Measurements from ENCODE around the gene SENP6. TPM values are rescaled to one million over a fixed set of nuclear protein-coding genes. Genes with fewer than 3 reads are reported as not detected.
"Not testable (repeated sequence)": the region's sequence is repeated elsewhere in the genome, so short reads cannot be mapped to it uniquely, and the experiment has no call there.

Gene SENP6
- polyA plus RNA-seq, 1 donor = 67.6 TPM

GRCh38 chr6:75673884-75674283 lies 72.2 kb downstream of the SENP6 start:
- DNase-seq = no peak

- no peak for DNase-seq
These were observed 74.7 kb downstream of the SENP6 start for GRCh38 chr6:75676377-75676776.

- not testable (repeated sequence) for DNase-seq
These were observed 80.9 kb downstream of the SENP6 start for GRCh38 chr6:75682548-75682947.

DNA sequence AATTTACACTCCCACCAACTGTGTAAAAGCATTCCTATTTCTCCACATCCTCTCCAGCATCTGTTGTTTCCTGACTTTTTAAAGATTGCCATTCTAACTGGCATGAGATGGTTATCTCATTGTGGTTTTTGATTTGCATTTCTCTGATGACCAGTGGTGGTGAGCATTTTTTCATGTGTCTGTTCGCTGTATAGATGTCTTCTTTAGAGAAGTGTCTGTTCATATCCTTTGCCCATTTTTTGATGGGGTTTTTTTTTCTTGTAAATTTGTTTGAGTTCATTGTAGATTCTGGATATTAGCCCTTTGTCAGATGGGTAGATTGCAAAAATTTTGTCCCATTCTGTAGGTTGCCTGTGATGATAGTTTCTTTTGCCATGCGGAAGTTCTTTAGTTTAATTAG lies 81.3 kb downstream of the SENP6 start:
- DNase-seq = not testable (repeated sequence)

DNA sequence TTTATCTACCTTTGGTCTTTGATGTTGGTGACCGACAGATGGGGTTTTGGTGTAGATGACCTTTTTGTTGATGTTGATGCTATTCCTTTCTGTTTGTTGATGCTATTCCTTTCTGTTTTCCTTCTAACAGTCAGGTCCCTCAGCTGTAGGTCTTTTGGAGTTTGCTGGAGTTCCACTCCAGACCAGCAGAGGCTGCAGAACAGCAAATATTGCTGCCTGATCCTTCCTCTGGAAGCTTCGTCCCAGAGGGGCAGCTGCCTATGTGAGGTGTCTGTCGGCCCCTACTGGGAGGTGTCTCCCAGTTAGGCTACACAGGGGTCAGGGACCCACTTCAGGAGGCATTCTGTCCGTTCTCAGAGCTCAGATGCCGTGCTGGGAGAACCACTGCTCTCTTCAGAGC lies 85.9 kb downstream of the SENP6 start:
- not testable (repeated sequence) for DNase-seq

DNA sequence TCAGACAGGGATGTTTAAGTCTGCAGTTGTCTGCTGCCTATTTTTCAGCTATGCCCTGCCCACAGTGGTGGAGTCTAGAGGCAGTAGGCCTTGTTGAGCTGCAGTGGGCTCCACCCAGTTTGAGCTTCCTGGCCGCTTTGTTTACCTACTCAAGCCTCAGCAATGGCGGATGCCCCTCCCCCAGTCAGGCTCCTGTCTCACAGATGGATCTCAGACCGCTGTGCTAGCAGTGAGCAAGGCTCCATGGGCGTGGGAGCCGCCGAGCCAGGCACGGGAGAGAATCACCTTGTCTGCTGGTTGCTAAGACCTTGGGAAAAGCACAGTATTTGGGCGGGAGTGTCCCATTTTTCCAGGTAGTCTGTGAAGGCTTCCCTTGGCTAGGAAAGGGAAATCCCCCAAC lies 86.3 kb downstream of the SENP6 start:
- DNase-seq = not testable (repeated sequence)

DNA sequence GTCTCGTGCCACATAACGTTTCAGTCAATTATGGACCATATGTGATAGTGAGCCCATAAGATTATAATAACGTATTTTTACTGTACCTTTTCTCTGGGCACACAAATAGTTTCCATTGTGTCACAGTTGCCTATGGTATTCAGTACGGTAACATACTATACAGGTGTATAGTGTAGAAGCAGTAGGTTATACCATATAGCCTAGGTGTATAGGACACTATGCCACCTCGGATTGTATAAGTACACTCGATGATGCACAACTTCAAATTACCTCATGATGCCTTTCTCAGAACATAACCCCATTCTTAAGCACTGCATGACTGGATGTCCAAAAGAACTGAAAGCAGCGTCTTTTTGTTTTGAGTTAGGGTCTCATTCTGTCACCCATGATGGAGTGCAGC lies 87.9 kb downstream of the SENP6 start:
- DNase-seq = no peak

DNA sequence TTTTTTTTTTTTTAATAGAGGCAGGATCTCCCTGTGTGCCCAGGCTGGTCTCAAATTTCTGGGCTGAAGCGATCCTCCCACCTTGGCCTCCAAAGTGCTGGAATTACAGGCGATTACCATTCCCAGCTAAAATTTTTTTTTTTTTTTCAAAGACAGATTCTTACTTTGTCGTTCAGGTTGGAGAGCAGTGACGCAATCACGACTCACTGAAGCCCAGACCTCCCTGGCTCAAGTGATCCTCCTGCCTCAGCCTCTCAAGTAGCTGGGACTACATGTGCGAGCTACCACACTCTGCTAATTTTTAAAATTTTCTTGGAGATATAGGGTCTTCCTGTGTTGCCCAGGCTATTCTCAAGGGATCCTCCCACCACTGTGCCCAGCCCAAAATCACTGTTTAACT lies 89.3 kb downstream of the SENP6 start:
- no peak for DNase-seq

GRCh38 chr6:75693534-75693933 lies 91.9 kb downstream of the SENP6 start:
- DNase-seq = no peak

- DNase-seq = no peak
These were observed 92.7 kb downstream of the SENP6 start for GRCh38 chr6:75694406-75694805.

GRCh38 chr6:75708334-75708733 lies 106.7 kb downstream of the SENP6 start:
- not testable (repeated sequence) for DNase-seq

DNA sequence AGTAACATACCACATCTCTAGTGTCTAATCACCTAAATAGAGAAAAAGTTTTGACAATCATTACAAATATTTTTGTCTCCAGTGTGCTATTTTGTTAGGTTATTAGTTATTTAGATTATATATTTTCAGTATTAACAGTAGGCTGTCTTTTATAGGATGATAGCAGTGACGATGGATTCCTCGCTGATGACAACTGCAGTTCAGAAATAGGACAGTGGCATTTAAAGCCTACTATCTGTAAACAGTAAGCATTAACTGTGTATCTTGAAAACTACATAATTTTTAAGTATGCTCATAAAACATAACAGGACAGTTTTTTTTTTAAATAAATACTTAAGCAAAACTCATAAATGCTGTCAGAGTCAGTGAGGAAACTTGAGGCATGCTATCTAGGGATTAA lies 109.5 kb downstream of the SENP6 start:
- no peak for DNase-seq

DNA sequence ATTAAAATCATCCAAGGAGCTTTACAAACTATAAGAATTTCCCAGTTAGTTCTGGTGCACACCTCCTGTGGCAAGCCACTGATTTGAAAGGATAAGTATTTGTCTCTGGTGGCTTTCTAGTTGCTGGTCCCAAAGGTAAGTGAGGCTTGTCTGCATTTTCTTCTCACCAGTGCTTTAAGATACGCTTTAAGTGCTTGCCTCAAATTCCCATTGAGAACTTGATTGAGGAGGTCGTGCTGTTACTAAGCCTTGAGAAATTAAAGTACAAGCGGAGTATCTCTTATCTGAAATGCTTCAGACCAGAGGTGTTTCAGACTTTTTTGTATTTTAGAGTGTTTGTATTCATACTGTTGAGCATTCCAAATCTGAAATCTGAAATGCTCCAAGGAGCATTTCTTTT lies 117.5 kb downstream of the SENP6 start:
- no peak for DNase-seq

GRCh38 chr6:75723382-75723781 lies 121.7 kb downstream of the SENP6 start:
- no peak for DNase-seq

DNA sequence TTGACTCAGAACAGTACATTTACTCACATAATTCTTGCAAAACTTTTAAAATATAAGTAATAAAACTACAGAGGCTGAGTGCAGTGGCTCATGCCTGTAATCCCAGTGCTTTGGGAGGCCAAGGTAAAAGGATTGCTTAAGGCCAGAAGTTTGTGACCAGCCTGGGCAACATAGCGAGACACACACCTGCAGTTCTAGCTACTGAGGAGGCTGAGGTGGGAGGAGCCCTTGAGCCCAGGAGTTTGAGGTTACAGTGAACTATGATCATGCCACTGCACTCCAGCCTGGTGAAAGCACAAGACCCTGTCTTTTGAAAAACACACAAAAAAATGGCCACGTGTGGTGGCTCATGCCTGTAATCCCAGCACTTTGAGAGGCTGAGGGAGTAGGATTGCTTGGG lies 125.5 kb downstream of the SENP6 start:
- DNase-seq = no peak

GRCh38 chr6:75731029-75731428 lies 129.3 kb downstream of the SENP6 start:
- DNase-seq = not testable (repeated sequence)

DNA sequence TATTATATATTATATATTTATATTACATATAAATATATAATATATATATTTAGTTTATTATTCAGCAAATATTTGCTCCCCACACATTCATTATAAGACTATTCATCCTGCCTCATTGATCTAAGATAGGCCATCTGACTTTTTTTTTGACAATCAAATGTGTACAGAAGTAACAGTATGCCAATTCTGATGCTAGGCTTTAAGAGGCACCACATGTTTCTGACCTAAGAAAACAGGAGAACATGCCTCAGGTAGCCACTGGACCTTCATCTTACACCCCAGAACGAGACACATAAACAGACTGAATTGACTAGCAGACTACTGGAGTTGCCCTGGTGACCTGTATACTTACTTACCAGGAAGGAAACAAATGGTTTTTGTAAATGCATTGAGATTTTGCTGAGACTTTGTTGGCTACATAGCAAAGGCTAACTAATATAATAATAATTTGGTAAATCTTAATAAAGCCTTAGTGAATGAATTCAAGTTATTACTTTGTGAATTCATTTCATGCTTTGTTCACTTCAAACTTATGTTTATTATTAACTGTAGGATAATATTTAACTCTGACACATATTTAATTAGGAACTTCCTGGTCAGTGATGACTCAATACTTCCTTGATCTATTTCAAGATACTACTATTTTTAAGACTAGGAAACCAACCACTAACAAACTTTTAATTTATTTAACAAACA lies 134.0 kb downstream of the SENP6 start:
- DNase-seq = no peak

DNA sequence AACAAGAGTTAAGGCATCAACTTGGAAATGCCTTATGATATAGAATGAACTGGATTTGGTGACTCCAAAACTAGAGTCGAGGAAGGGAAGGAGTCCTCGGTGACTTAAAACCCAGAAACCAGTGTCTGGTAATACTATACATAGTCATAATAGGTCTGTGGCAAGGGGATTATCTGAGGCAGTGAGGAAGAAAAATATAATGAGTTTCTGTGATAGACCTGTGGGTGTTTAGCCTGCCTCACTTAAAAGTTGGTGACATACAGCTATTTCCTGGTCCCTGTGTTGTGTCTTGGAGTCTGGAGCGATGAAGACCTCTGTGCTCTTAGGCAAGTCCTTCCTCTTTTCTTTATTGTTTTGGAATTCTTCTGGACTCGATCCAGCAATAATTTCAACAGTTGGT lies 142.3 kb downstream of the SENP6 start:
- no peak for DNase-seq

GRCh38 chr6:75745404-75745803 lies 143.7 kb downstream of the SENP6 start:
- no peak for DNase-seq

- no peak for DNase-seq
These were observed 144.5 kb downstream of the SENP6 start for GRCh38 chr6:75746221-75746620.

DNA sequence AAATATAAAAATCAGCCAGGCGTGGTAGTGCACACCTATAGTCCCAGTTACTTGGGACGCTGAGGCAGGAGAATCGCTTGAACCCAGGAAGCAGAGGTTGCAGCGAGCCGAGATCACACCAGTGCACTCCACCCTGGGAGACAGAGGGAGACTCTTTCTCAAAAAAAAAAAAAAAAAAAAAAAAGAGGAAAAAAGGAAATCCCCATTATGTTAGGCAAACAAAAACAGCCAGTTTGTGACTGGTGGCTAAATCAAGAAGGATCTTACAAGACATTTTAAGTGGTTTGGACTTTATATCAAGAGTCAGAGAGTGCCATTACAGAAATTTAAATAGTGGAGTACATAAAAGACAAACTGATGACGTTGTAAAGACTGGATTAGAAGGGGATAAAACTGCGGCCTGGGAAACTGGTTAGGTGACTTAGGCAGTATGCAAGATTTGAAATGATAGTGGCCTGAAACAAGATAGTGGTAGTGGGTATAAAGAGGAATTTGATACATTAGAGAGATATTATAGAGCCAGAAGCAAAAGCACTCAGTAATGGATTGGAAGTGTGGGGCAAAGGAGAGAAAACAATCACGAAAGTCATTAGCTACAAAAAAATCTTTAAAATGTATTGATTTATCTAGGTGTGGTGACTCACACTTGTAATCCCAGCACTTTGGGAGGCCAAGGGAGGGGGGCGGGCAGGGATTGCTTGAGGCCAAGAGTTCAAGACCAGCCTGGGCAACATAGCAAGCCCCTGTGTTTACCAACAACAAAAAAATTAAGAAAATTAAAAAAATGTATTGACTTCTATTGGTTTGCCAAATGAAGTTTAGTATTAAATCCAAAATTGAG lies 145.7 kb downstream of the SENP6 start:
- no peak for DNase-seq

DNA sequence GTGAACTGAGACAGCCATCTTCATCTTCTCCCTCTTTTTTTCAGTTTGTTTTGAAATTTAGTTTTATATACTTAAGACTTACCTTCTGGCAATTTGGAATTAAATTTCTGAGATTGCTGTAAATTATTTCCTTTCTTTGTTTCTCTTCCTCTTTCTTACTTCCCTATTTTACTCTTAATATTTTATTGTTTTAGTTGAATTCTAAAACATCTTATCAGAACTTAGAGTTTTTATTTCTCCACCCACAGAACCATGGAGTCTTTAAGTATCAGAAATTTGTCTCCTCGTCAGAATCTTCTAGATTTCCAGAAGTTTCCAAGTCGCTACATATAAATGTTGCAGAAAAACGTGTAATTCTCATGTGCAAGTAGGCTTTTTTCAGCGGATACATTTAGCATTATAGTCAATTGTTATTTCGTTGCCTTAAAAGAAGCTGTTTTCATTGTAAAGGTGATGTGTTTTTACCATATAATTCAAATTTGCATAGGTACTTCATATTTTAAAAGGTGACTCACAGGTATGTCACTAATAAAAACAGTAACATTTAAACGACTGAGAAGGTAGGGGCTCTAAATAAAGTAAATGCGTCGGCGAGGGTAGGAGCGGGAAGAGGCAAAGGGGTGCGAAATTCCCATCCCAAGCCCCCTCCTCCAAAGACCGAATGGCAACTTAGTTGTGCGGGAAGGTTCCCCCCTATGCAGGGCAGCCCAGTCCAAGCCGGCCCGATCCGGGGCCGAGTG lies 146.5 kb downstream of the SENP6 start:
- no peak for DNase-seq

Data from hindlimb muscle (tissue), 1 donor.